ENCODE measurements around the gene PIP5KL1. TPM values are rescaled to one million over a fixed set of nuclear protein-coding genes. Genes with fewer than 3 reads are reported as not detected.

The PIP5KL1 gene
- polyA plus RNA-seq, 3 donors: 0.31 to 0.57 (median 0.39) TPM

DNA sequence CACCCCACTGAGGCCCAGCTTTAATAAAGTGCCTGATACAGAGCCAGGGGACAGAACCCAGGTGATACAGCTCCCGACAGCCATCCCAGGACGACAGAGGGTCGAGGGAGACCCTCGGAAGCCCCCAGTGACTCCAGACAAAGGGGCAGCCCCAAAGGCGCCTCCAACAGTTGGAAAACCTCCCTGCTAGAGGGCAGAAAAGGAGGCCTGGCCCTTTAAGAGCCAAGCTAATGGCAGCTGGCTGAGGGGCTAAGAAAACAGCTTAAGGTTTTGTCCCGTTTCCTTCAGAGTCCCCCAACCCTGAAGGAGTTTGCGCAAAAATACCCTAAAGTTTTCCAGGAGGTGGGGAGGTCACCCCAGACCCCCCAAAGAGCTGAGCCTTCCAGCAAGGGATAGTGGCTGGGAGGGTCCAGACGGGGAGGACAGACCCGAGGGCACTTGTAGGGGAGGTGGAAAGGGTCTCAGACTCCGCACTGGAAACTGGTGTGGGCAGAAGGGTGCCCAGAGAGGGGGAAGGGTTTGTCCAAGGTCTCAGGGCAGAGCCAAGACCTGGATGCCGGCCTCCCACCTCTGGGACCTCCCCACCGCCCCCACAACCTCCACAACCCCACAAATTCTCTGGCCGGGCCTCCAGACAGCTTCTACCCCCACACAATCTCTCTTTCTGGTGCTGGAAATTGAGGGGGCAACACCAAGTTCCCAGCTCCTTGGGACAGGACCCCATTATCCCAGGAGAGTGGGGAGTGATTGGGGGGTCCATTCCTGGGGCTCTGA is 44.9 kb downstream of the PIP5KL1 start:
- DNase-seq: no peak
- Histone ChIP-seq H3K9ac (ENCODE audit: insufficient read depth, low read length, poor library complexity, severe bottlenecking) (no peak overlapping the region), H3K4me1 (ENCODE audit: control insufficient read depth in 1 of 2, insufficient read depth in 2 of 2, low read length in 2 of 2) (no peaks in the 10 kb centered on the region), H2AFZ (ENCODE audit: insufficient read depth, low read depth, low read length, poor library complexity, severe bottlenecking) (no peak overlapping the region), H3K4me2 (replicated peaks; ENCODE audit: extremely low read depth, low read length, poor library complexity, severe bottlenecking) (no peak overlapping the region), H3K27me3 (ENCODE audit: control insufficient read depth in 2 of 2, insufficient read depth in 2 of 2, low read length in 2 of 2) (no peaks in the 10 kb centered on the region), H3K79me2 (ENCODE audit: insufficient read depth, low read length) (no peaks in the 10 kb centered on the region), H3K27ac (ENCODE audit: low read depth in 1 of 2, low read length in 2 of 2) (no peak overlapping the region), H3K36me3 (replicated peaks in 1 of 2; ENCODE audit: control insufficient read depth in 1 of 2, insufficient read depth in 2 of 2, low read length in 2 of 2) (peaks cover 21 to 29% of the 10 kb centered on the region in 2 donors), H4K20me1 (ENCODE audit: insufficient read depth, low read length) (no peaks in the 10 kb centered on the region), H3K9me3 (replicated peaks in 1 of 2; ENCODE audit: control insufficient read depth in 1 of 2, insufficient read depth in 1 of 2, low read length in 2 of 2) (no peaks in the 10 kb centered on the region), H3K4me3 (replicated peaks in 1 of 3; ENCODE audit: low read depth in 2 of 3, low read length in 3 of 3) (no peak overlapping the region)
- H3K9me3 Mint-ChIP-seq: peaks cover 0 to 3% (median 0%) of the 10 kb centered on the region in 7 donors
- WGBS (ENCODE audit: insufficient coverage): 92% methylated on average over 6 of the region's 13 CpGs
- TF ChIP-seq, protein P1, sequence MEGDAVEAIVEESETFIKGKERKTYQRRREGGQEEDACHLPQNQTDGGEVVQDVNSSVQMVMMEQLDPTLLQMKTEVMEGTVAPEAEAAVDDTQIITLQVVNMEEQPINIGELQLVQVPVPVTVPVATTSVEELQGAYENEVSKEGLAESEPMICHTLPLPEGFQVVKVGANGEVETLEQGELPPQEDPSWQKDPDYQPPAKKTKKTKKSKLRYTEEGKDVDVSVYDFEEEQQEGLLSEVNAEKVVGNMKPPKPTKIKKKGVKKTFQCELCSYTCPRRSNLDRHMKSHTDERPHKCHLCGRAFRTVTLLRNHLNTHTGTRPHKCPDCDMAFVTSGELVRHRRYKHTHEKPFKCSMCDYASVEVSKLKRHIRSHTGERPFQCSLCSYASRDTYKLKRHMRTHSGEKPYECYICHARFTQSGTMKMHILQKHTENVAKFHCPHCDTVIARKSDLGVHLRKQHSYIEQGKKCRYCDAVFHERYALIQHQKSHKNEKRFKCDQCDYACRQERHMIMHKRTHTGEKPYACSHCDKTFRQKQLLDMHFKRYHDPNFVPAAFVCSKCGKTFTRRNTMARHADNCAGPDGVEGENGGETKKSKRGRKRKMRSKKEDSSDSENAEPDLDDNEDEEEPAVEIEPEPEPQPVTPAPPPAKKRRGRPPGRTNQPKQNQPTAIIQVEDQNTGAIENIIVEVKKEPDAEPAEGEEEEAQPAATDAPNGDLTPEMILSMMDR (IDR thresholded peaks at IDR 0.05): no peak
- H3K27ac Mint-ChIP-seq: peak overlapping the region in 1 of 7 donors; percentile 41
- peaks cover 8% of the 10 kb centered on the region for H3K4me1 Mint-ChIP-seq
- peaks cover 26 to 33% of the 10 kb centered on the region in 2 donors for H3K36me3 Mint-ChIP-seq
- H3K27me3 Mint-ChIP-seq (ENCODE audit: low read depth in 3 of 3): peaks cover 2 to 5% (median 3%) of the 10 kb centered on the region in 3 donors
- intact Hi-C loops (cut with micrococcal nuclease): no loop called here
- no peak overlapping the region for H3K4me3 Mint-ChIP-seq

DNA sequence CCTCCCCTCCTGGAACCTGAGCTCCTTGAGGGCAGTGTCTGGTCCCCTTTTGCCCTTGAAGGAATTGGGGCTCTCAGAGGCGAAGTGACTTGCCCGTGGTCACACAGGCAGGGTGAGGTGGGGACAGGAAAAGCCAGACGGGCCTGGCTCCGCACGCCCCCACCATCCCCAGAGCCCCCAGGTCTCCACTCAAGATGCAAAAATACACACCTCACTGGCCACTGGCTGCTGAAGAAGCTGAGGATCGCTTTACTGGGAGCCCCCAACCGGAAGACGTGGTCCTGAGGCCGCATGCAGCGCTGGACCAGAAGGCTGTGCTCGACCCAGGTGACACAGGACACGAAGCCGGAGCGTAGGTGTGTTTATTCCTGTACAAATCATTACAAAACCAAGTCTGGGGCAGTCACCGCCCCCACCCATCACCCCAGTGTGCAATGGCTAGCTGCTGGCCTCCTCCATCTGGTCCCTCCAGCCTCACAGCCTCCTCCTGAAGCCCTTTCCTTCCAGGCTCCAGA is 45.5 kb downstream of the PIP5KL1 start:
- Mint-ChIP-seq H3K4me1 (peaks cover 8% of the 10 kb centered on the region), H3K27ac (no peak overlapping the region), H3K36me3 (peaks cover 20 to 26% of the 10 kb centered on the region in 2 donors), H3K27me3 (ENCODE audit: low read depth in 3 of 3) (peaks cover 2 to 5% (median 3%) of the 10 kb centered on the region in 3 donors), H3K4me3 (no peak overlapping the region), H3K9me3 (peaks cover 0 to 3% (median 0%) of the 10 kb centered on the region in 7 donors)
- Histone ChIP-seq H3K27ac (ENCODE audit: low read depth in 1 of 2, low read length in 2 of 2) (no peak overlapping the region), H3K9me3 (replicated peaks in 1 of 2; ENCODE audit: control insufficient read depth in 1 of 2, insufficient read depth in 1 of 2, low read length in 2 of 2) (no peaks in the 10 kb centered on the region), H2AFZ (ENCODE audit: insufficient read depth, low read depth, low read length, poor library complexity, severe bottlenecking) (no peak overlapping the region), H3K36me3 (replicated peaks in 1 of 2; ENCODE audit: control insufficient read depth in 1 of 2, insufficient read depth in 2 of 2, low read length in 2 of 2) (peaks cover 15 to 22% of the 10 kb centered on the region in 2 donors), H3K4me2 (replicated peaks; ENCODE audit: extremely low read depth, low read length, poor library complexity, severe bottlenecking) (no peak overlapping the region), H3K4me3 (replicated peaks in 1 of 3; ENCODE audit: low read depth in 2 of 3, low read length in 3 of 3) (no peak overlapping the region), H4K20me1 (ENCODE audit: insufficient read depth, low read length) (no peaks in the 10 kb centered on the region), H3K79me2 (ENCODE audit: insufficient read depth, low read length) (no peaks in the 10 kb centered on the region), H3K4me1 (ENCODE audit: control insufficient read depth in 1 of 2, insufficient read depth in 2 of 2, low read length in 2 of 2) (no peaks in the 10 kb centered on the region), H3K27me3 (ENCODE audit: control insufficient read depth in 2 of 2, insufficient read depth in 2 of 2, low read length in 2 of 2) (no peaks in the 10 kb centered on the region), H3K9ac (ENCODE audit: insufficient read depth, low read length, poor library complexity, severe bottlenecking) (no peak overlapping the region)
- intact Hi-C loops (cut with micrococcal nuclease): loop anchor here in 1 of 2 donors (5.0 kb wide), 1 partner anchor 37 kb away; no protein-coding TSS in a partner anchor
- WGBS (ENCODE audit: insufficient coverage): 65% methylated on average over 10 of the region's 15 CpGs
- no peak for DNase-seq
- TF ChIP-seq, protein P1 (IDR thresholded peaks at IDR 0.05): no peak
